ENCODE data around the gene HNRNPM.

Gene HNRNPM

DNA sequence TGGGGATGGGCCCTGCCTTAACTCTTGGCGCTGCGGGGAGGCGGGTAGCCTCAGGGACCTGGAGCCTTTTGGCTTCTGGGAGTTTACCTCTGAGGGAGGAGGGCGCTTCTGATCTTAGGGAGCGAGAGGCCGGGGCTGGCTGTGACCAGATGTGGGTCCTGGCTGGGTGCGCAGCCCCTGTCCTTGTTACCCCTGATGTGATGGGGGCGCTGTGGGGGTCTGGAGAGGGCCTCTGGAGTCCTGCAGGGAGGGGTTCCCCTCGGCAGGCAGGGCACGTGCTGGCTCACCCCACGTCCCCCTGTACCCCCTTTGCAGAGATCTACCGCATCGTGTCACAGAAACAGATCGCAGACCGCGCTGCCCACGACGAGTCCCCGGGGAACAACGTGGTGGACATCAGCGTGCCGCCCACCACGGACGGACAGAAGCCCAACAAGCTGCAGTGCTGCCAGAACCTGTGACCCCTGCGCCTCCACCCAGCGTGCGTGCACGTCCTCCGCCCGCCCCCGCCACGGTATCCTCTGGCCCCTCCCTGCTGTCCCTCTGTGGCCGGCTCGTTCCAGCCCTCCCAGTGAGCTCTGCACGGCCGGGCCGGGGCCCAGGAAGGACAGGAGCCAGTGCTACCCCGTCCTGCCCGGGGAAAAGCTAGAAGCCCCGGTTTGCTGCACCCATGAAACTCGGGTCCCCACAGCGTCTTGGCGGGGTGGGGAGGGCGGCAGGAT is 41.5 kb upstream of the HNRNPM start:
- no peak for DNase-seq
- H3K36me3 ChIP-seq (ENCODE audit: insufficient read depth, low read length): peaks cover 50% of the 10 kb centered on the region
- no peak overlapping the region for H3K4me3 ChIP-seq (ENCODE audit: low read depth in 1 of 2, low read length in 2 of 2)
- H3K79me2 ChIP-seq (ENCODE audit: insufficient read depth, low read length): peaks cover 23% of the 10 kb centered on the region
- H2AFZ ChIP-seq (ENCODE audit: low read depth, low read length): no peak overlapping the region
- H3K9me3 ChIP-seq (ENCODE audit: insufficient read depth, low read length, severe bottlenecking): no peaks in the 10 kb centered on the region
- no peak overlapping the region for H3K27ac ChIP-seq (ENCODE audit: low read length)
- peaks cover 22% of the 10 kb centered on the region for H4K20me1 ChIP-seq (ENCODE audit: insufficient read depth, low read length)
- H3K9ac ChIP-seq (ENCODE audit: low read depth, low read length): no peak overlapping the region
- H3K27me3 ChIP-seq (ENCODE audit: insufficient read depth, low read length, poor library complexity): no peaks in the 10 kb centered on the region
- ATAC-seq (ENCODE audit: insufficient read depth, low read depth): no peak
- H3K4me2 ChIP-seq (ENCODE audit: insufficient read depth, low read length): no peak overlapping the region
- TF ChIP-seq, protein P1, sequence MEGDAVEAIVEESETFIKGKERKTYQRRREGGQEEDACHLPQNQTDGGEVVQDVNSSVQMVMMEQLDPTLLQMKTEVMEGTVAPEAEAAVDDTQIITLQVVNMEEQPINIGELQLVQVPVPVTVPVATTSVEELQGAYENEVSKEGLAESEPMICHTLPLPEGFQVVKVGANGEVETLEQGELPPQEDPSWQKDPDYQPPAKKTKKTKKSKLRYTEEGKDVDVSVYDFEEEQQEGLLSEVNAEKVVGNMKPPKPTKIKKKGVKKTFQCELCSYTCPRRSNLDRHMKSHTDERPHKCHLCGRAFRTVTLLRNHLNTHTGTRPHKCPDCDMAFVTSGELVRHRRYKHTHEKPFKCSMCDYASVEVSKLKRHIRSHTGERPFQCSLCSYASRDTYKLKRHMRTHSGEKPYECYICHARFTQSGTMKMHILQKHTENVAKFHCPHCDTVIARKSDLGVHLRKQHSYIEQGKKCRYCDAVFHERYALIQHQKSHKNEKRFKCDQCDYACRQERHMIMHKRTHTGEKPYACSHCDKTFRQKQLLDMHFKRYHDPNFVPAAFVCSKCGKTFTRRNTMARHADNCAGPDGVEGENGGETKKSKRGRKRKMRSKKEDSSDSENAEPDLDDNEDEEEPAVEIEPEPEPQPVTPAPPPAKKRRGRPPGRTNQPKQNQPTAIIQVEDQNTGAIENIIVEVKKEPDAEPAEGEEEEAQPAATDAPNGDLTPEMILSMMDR (IDR thresholded peaks at IDR 0.05; ENCODE audit: borderline replicate concordance, extremely low read depth, low read length, poor library complexity, severe bottlenecking): no peak
- no peak for TF ChIP-seq EZH2 (IDR thresholded peaks at IDR 0.05; ENCODE audit: borderline replicate concordance, low read depth, low read length, severe bottlenecking)
- H3K4me1 ChIP-seq (ENCODE audit: insufficient read depth, low read length): no peaks in the 10 kb centered on the region

DNA sequence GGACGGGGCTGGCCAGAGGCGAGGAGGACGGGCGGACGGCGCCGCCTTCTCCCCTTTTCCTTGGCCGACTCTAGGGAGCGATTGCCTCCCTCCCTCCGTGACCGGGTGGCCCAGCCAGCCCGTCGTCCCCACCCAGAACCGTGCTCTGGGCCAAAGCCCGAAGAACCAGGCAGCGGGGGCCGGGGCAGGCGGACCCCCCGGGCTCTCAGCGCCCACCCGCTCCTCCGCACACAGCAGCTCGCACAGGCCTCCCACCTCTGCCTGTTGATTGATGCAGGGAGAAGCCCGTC is 41.0 kb upstream of the HNRNPM start:
- Histone ChIP-seq H3K4me2 (ENCODE audit: insufficient read depth, low read length) (no peak overlapping the region), H3K27me3 (ENCODE audit: insufficient read depth, low read length, poor library complexity) (no peaks in the 10 kb centered on the region), H3K79me2 (ENCODE audit: insufficient read depth, low read length) (peaks cover 19% of the 10 kb centered on the region; the same call in 1 of the 2 replicates), H3K4me3 (ENCODE audit: low read depth in 1 of 2, low read length in 2 of 2) (no peak overlapping the region), H3K4me1 (ENCODE audit: insufficient read depth, low read length) (no peaks in the 10 kb centered on the region), H2AFZ (ENCODE audit: low read depth, low read length) (no peak overlapping the region), H3K9ac (ENCODE audit: low read depth, low read length) (no peak overlapping the region), H3K36me3 (ENCODE audit: insufficient read depth, low read length) (peaks cover 46% of the 10 kb centered on the region), H4K20me1 (ENCODE audit: insufficient read depth, low read length) (peaks cover 18% of the 10 kb centered on the region), H3K9me3 (ENCODE audit: insufficient read depth, low read length, severe bottlenecking) (no peaks in the 10 kb centered on the region), H3K27ac (ENCODE audit: low read length) (no peak overlapping the region)
- TF ChIP-seq, protein P1 (IDR thresholded peaks at IDR 0.05; ENCODE audit: borderline replicate concordance, extremely low read depth, low read length, poor library complexity, severe bottlenecking): no peak
- TF ChIP-seq EZH2 (IDR thresholded peaks at IDR 0.05; ENCODE audit: borderline replicate concordance, low read depth, low read length, severe bottlenecking): no peak
- no peak for DNase-seq
- ATAC-seq (ENCODE audit: insufficient read depth, low read depth): no peak

- TF ChIP-seq EZH2 (IDR thresholded peaks at IDR 0.05; ENCODE audit: borderline replicate concordance, low read depth, low read length, severe bottlenecking): no peak
- TF ChIP-seq, protein P1 (IDR thresholded peaks at IDR 0.05; ENCODE audit: borderline replicate concordance, extremely low read depth, low read length, poor library complexity, severe bottlenecking): no peak
- peaks cover 14% of the 10 kb centered on the region; the same call in 1 of the 2 replicates for H3K79me2 ChIP-seq (ENCODE audit: insufficient read depth, low read length)
- H3K27ac ChIP-seq (ENCODE audit: low read length): no peak overlapping the region
- peaks cover 13% of the 10 kb centered on the region for H4K20me1 ChIP-seq (ENCODE audit: insufficient read depth, low read length)
- H2AFZ ChIP-seq (ENCODE audit: low read depth, low read length): no peak overlapping the region
- no peaks in the 10 kb centered on the region for H3K9me3 ChIP-seq (ENCODE audit: insufficient read depth, low read length, severe bottlenecking)
- DNase-seq: no peak
- H3K36me3 ChIP-seq (ENCODE audit: insufficient read depth, low read length): peaks cover 42% of the 10 kb centered on the region
- ATAC-seq (ENCODE audit: insufficient read depth, low read depth): no peak
- no peak overlapping the region for H3K9ac ChIP-seq (ENCODE audit: low read depth, low read length)
- no peaks in the 10 kb centered on the region for H3K4me1 ChIP-seq (ENCODE audit: insufficient read depth, low read length)
- H3K4me2 ChIP-seq (ENCODE audit: insufficient read depth, low read length): no peak overlapping the region
- no peaks in the 10 kb centered on the region for H3K27me3 ChIP-seq (ENCODE audit: insufficient read depth, low read length, poor library complexity)
- no peak overlapping the region for H3K4me3 ChIP-seq (ENCODE audit: low read depth in 1 of 2, low read length in 2 of 2)
Observed at GRCh38 chr19:8404391-8405151, 40.2 kb upstream of the HNRNPM start.
